AG20443 (cell line): ENCODE measurements around the gene HTRA3.

ENCODE experiments used
- DNase-seq: peaks from one replicate; pipeline ENCODE4 v3.0.0; 2012; ENCODE audit warnings: low spot score, mixed read lengths

HTRA3 gene

GRCh38 chr4:8308856-8309771 lies 39.6 kb downstream of the HTRA3 start:
- DNase-seq = peak; percentile 43

GRCh38 chr4:8310306-8310705 lies 40.8 kb downstream of the HTRA3 start:
- DNase-seq = no peak

GRCh38 chr4:8311101-8312068 lies 41.8 kb downstream of the HTRA3 start:
- DNase-seq = no peak

- no peak for DNase-seq
Observed at GRCh38 chr4:8312069-8312445, 42.5 kb downstream of the HTRA3 start.

- no peak for DNase-seq
Observed at GRCh38 chr4:8312976-8313375, 43.4 kb downstream of the HTRA3 start.

GRCh38 chr4:8314691-8315255 lies 45.2 kb downstream of the HTRA3 start:
- no peak for DNase-seq

GRCh38 chr4:8315435-8316250 lies 46.1 kb downstream of the HTRA3 start:
- peak; percentile 95 for DNase-seq

GRCh38 chr4:8316251-8316771 lies 46.8 kb downstream of the HTRA3 start:
- DNase-seq = no peak

GRCh38 chr4:8316911-8317351 lies 47.4 kb downstream of the HTRA3 start:
- no peak for DNase-seq

- no peak for DNase-seq
Observed at GRCh38 chr4:8317474-8317873, 47.9 kb downstream of the HTRA3 start.

GRCh38 chr4:8318509-8318908 lies 49.0 kb downstream of the HTRA3 start:
- no peak for DNase-seq

- no peak for DNase-seq
Observed at GRCh38 chr4:8319061-8319460, 49.5 kb downstream of the HTRA3 start.

- peak; percentile 31 for DNase-seq
Observed at GRCh38 chr4:8319731-8320385, 50.3 kb downstream of the HTRA3 start.

GRCh38 chr4:8320386-8320750 lies 50.8 kb downstream of the HTRA3 start:
- DNase-seq = no peak

- DNase-seq = no peak
Observed at GRCh38 chr4:8321220-8321619, 51.7 kb downstream of the HTRA3 start.

GRCh38 chr4:8321771-8322170 lies 52.2 kb downstream of the HTRA3 start:
- DNase-seq = no peak

- DNase-seq = no peak
Observed at GRCh38 chr4:8322794-8323704, 53.5 kb downstream of the HTRA3 start.

GRCh38 chr4:8323947-8324555 lies 54.5 kb downstream of the HTRA3 start:
- no peak for DNase-seq

- DNase-seq = peak; percentile 64
Observed at GRCh38 chr4:8324640-8325239, 55.2 kb downstream of the HTRA3 start.
